ENCODE measurements around the gene STX2. TPM values are rescaled to one million over a fixed set of nuclear protein-coding genes. Genes with fewer than 3 reads are reported as not detected.

The STX2 gene
- polyA plus RNA-seq, 1 donor (not counting 4 experiments of a cell fraction or from before 2014, with no cell fraction given): 24.1 TPM

- TF ChIP-seq EZH2 (IDR thresholded peaks at IDR 0.05; ENCODE audit: low read length): no peak
- no peak for TF ChIP-seq CTCF (optimal IDR thresholded peaks at IDR 0.05 in 1 of 3, IDR thresholded peaks at IDR 0.05 in 1 of 3, conservative IDR thresholded peaks at IDR 0.05 in 1 of 3; ENCODE audit: extremely low read depth in 1 of 3, insufficient read depth in 2 of 3, low read length in 3 of 3)
- peaks cover 2% of the 10 kb centered on the region for H3K9me1 ChIP-seq (ENCODE audit: control insufficient read depth, extremely low read depth, insufficient read depth, low read length)
- DNase-seq (ENCODE audit: low read depth, low spot score): no peak
- peaks cover 35% of the 10 kb centered on the region for H3K79me2 ChIP-seq (ENCODE audit: control insufficient read depth, insufficient read depth, low read length)
- H3K27me3 ChIP-seq (ENCODE audit: control insufficient read depth, extremely low read depth, insufficient read depth, low read length): no peaks in the 10 kb centered on the region
- no peak overlapping the region for H3K9ac ChIP-seq (ENCODE audit: control insufficient read depth, extremely low read depth, insufficient read depth, low read length)
- no peaks in the 10 kb centered on the region for H3K9me3 ChIP-seq (ENCODE audit: control insufficient read depth, low read depth, low read length)
- dilution Hi-C loops (cut with MboI; ENCODE audit: extremely low pct_ligation_motif_present, low sequenced_read_pairs): no loop called here
- no peak overlapping the region for H3K4me3 ChIP-seq (ENCODE audit: control insufficient read depth in 2 of 3, extremely low read depth in 1 of 3, insufficient read depth in 2 of 3, low read depth in 1 of 3, low read length in 3 of 3)
- no peak overlapping the region for H2AFZ ChIP-seq (ENCODE audit: control insufficient read depth, low read length)
- H3K4me1 ChIP-seq (ENCODE audit: control insufficient read depth, extremely low read depth, insufficient read depth, low read length): peaks cover 15% of the 10 kb centered on the region
- no peak overlapping the region for H3K27ac ChIP-seq (ENCODE audit: control insufficient read depth, insufficient read depth, low read length)
- H3K36me3 ChIP-seq (ENCODE audit: control insufficient read depth in 2 of 2, extremely low read depth in 1 of 2, insufficient read depth in 2 of 2, low read length in 2 of 2): peaks cover 22 to 35% of the 10 kb centered on the region in 2 experiments
- no peak for FAIRE-seq
- H3K4me2 ChIP-seq (ENCODE audit: control insufficient read depth, extremely low read depth, insufficient read depth, low read depth, low read length): no peak overlapping the region
- peaks cover 16% of the 10 kb centered on the region for H4K20me1 ChIP-seq (ENCODE audit: control insufficient read depth, extremely low read depth, insufficient read depth, low read length)
These were observed 35.6 kb upstream of the STX2 start for GRCh38 chr12:130874696-130875095.

GRCh38 chr12:130873825-130874224 lies 34.8 kb upstream of the STX2 start:
- Histone ChIP-seq H3K27me3 (ENCODE audit: control insufficient read depth, extremely low read depth, insufficient read depth, low read length) (no peaks in the 10 kb centered on the region), H3K79me2 (ENCODE audit: control insufficient read depth, insufficient read depth, low read length) (peaks cover 35% of the 10 kb centered on the region), H2AFZ (ENCODE audit: control insufficient read depth, low read length) (no peak overlapping the region), H3K4me1 (ENCODE audit: control insufficient read depth, extremely low read depth, insufficient read depth, low read length) (peaks cover 15% of the 10 kb centered on the region), H4K20me1 (ENCODE audit: control insufficient read depth, extremely low read depth, insufficient read depth, low read length) (peaks cover 16% of the 10 kb centered on the region), H3K9me1 (ENCODE audit: control insufficient read depth, extremely low read depth, insufficient read depth, low read length) (peaks cover 2% of the 10 kb centered on the region), H3K4me3 (ENCODE audit: control insufficient read depth in 2 of 3, extremely low read depth in 1 of 3, insufficient read depth in 2 of 3, low read depth in 1 of 3, low read length in 3 of 3) (peak overlapping the region; percentile 73 to 79 (median 78)), H3K4me2 (ENCODE audit: control insufficient read depth, extremely low read depth, insufficient read depth, low read depth, low read length) (peak overlapping the region; percentile 83), H3K9ac (ENCODE audit: control insufficient read depth, extremely low read depth, insufficient read depth, low read length) (peak overlapping the region; percentile 82), H3K36me3 (ENCODE audit: control insufficient read depth in 2 of 2, extremely low read depth in 1 of 2, insufficient read depth in 2 of 2, low read length in 2 of 2) (peaks cover 22 to 35% of the 10 kb centered on the region in 2 experiments), H3K27ac (ENCODE audit: control insufficient read depth, insufficient read depth, low read length) (peak overlapping the region; percentile 93), H3K9me3 (ENCODE audit: control insufficient read depth, low read depth, low read length) (no peaks in the 10 kb centered on the region)
- DNase-seq (ENCODE audit: low read depth, low spot score) (no peak), FAIRE-seq (no peak)
- dilution Hi-C loops (cut with MboI; ENCODE audit: extremely low pct_ligation_motif_present, low sequenced_read_pairs): no loop called here
- TF ChIP-seq CTCF (optimal IDR thresholded peaks at IDR 0.05 in 1 of 3, IDR thresholded peaks at IDR 0.05 in 1 of 3, conservative IDR thresholded peaks at IDR 0.05 in 1 of 3; ENCODE audit: extremely low read depth in 1 of 3, insufficient read depth in 2 of 3, low read length in 3 of 3): no peak
